Endothelial cell of umbilical vein (primary cell): ENCODE measurements around the gene MTMR11. TPM values are rescaled to one million over a fixed set of nuclear protein-coding genes. Genes with fewer than 3 reads are reported as not detected.

Experiments used
- BruUV-seq: library from RNA; stranded (reverse); fragments of 400-500 nt; replicated peaks from 2 replicates; lab custom pipeline; 2021; lab: Mats Ljungman, UMichigan
- CTCF ChIA-PET: fragments of 300-600, 350-600 bp; sonication (Branson Sonifier 250); formaldehyde crosslinking; loops from one replicate; lab custom pipeline; 2021; ENCODE audit warnings: antibody characterized with exemption, inconsistent platforms; lab: Charles Lee
- POLR2A ChIA-PET: fragments of 300-600, 350-600 bp; sonication (Branson Sonifier 250); formaldehyde crosslinking; loops from one replicate; lab custom pipeline; 2021; ENCODE audit warnings: antibody characterized with exemption, inconsistent platforms; lab: Charles Lee
- DNase-seq: peaks from one replicate; pipeline ENCODE4 v3.0.0-alpha.2; 2011; ENCODE audit warnings: low read depth, low spot score
- FAIRE-seq: peaks from 2 replicates; lab custom pipeline; 2011; peaks lifted over from hg19 to GRCh38; lab: Jason Lieb, UNC
- H2AFZ ChIP-seq: 2 replicates; pipeline ENCODE4 v1.6.0; 2012; ENCODE audit warnings: low read depth, low read length, control low read depth, inconsistent platforms
- H3K27ac ChIP-seq: 2 replicates; pipeline ENCODE4 v1.5.1; 2011; ENCODE audit warnings: low read depth, mild to moderate bottlenecking, control low read depth, low read length, moderate library complexity; ENCODE audit not compliant: insufficient read depth
- H3K27me3 ChIP-seq, 2 experiments: 2 replicates each; pipeline versions ENCODE4 v1.6.0 to v1.6.1; 2011; ENCODE audit warnings: low read length in 2 of 2, mixed read lengths in 1 of 2; ENCODE audit not compliant: control insufficient read depth in 2 of 2, insufficient read depth in 2 of 2
- H3K36me3 ChIP-seq, 2 experiments: 2 replicates in 1 of 2; 3 replicates in 1 of 2; pipeline ENCODE4 v1.5.1; 2011; ENCODE audit warnings: low read length in 2 of 2, mild to moderate bottlenecking in 1 of 2, moderate library complexity in 1 of 2; ENCODE audit not compliant: control insufficient read depth in 2 of 2, insufficient read depth in 2 of 2; ENCODE audit errors: extremely low read depth in 1 of 2
- H3K4me1 ChIP-seq: 3 replicates; pipeline ENCODE4 v1.5.1; 2011; ENCODE audit warnings: mild to moderate bottlenecking, low read length; ENCODE audit not compliant: control insufficient read depth, insufficient read depth; ENCODE audit errors: extremely low read depth
- H3K4me2 ChIP-seq: 2 replicates; pipeline ENCODE4 v1.6.1; 2011; ENCODE audit warnings: low read length, control low read depth, mixed read lengths; ENCODE audit not compliant: insufficient read depth
- H3K4me3 ChIP-seq, 3 experiments: fragments of 200-600 bp in 1 of 3; sonication (generic), shearing (Covaris generic) in 1 of 3; replicated peaks in 1 of 3; 2 replicates each; pipeline ENCODE4 v1.5.1; 2011 to 2016; ENCODE audit warnings: control low read depth in 3 of 3, low read length in 3 of 3, mild to moderate bottlenecking in 2 of 3, inconsistent platforms in 1 of 3, low read depth in 1 of 3, moderate library complexity in 1 of 3; ENCODE audit not compliant: insufficient read depth in 1 of 3
- H3K79me2 ChIP-seq: 2 replicates; pipeline ENCODE4 v1.6.0; 2012; ENCODE audit warnings: low read length, inconsistent platforms; ENCODE audit not compliant: control insufficient read depth, insufficient read depth
- H3K9ac ChIP-seq: replicated peaks from 2 replicates; pipeline ENCODE3; 2011; ENCODE audit warnings: low read length, control low read depth; ENCODE audit not compliant: insufficient read depth; ENCODE audit errors: extremely low read depth
- H3K9me1 ChIP-seq: replicated peaks from 3 replicates; pipeline ENCODE4 v1.6.0; 2011; ENCODE audit warnings: mild to moderate bottlenecking, low read length; ENCODE audit not compliant: control insufficient read depth, insufficient read depth; ENCODE audit errors: extremely low read depth
- H3K9me3 ChIP-seq: replicated peaks from 2 replicates; pipeline ENCODE4 v1.5.1; 2012; ENCODE audit warnings: low read length, inconsistent platforms; ENCODE audit not compliant: control insufficient read depth, insufficient read depth
- H4K20me1 ChIP-seq: replicated peaks from 2 replicates; pipeline ENCODE3; 2011; ENCODE audit warnings: mild to moderate bottlenecking, low read length; ENCODE audit not compliant: control insufficient read depth, insufficient read depth; ENCODE audit errors: extremely low read depth
- CTCF ChIP-seq, 2 donors: IDR thresholded peaks; 1 replicate in 1 of 2; 2 replicates in 1 of 2; pipeline ENCODE4 v1.5.1; 2011; ENCODE audit warnings: low read length in 2 of 2, mild to moderate bottlenecking in 2 of 2, moderate library complexity in 2 of 2, control low read depth in 1 of 2, inconsistent platforms in 1 of 2, low read depth in 1 of 2; ENCODE audit not compliant: insufficient read depth in 1 of 2; ENCODE audit errors: extremely low read depth in 1 of 2
- GATA2 ChIP-seq: IDR thresholded peaks from 2 replicates; pipeline ENCODE4 v1.7.0; 2011; ENCODE audit warnings: low read depth, mild to moderate bottlenecking, moderate library complexity, mixed read lengths, low read length; ENCODE audit not compliant: insufficient read length, insufficient read depth
- dilution Hi-C: fragments of 300-500 bp; cut with MboI; formaldehyde crosslinking; loops from one replicate; pipeline ENCODE4 v1.15.0; 2019; ENCODE audit warnings: low sequenced_read_pairs; ENCODE audit not compliant: extremely low pct_ligation_motif_present
- intact Hi-C: fragments of 100-400 bp; cut with micrococcal nuclease; formaldehyde crosslinking; loops from one replicate; pipeline ENCODE4 v1.10.0; 2022
- polyA plus RNA-seq, 4 experiments: library from polyadenylated mRNA; depleted of rRNA in 3 of 4; stranded (reverse) in 3 of 4; unstranded in 1 of 4; fragments of >200 nt; gene quantifications; 2 replicates each; pipeline versions ENCODE4 v1.2.1 to v1.2.3, GENCODE V29; 2011 to 2012; ENCODE audit warnings: missing spikeins in 1 of 4
- total RNA-seq: library from RNA; stranded (reverse); gene quantifications from 2 replicates; pipeline ENCODE4 v1.2.3, GENCODE V29; 2021

Gene MTMR11
- total and polyA plus RNA-seq, 2 donors (not counting 3 experiments of a cell fraction or from before 2014, with no cell fraction given) = 7.8 to 14.4 TPM

- FAIRE-seq (no peak), DNase-seq (no peak)
- H3K9me1 ChIP-seq = no peaks in the 10 kb centered on the region
- H4K20me1 ChIP-seq = no peaks in the 10 kb centered on the region
- dilution Hi-C loops = loop anchor here (25.0 kb wide), 1 partner anchor 148 kb away; no protein-coding TSS in a partner anchor
- CTCF ChIA-PET = interaction anchor here (1.0 to 4.1 kb wide), 8 partner anchors 13 to 298 kb away, joined by 3 to 38 read pairs (median 6); no protein-coding TSS in a partner anchor
- peak overlapping the region in 2 of 3 experiments; percentile 55 to 91 for H3K4me3 ChIP-seq
- peak overlapping the region; percentile 60 for H2AFZ ChIP-seq
- POLR2A ChIA-PET = interaction anchor here (1.6 to 3.6 kb wide), 4 partner anchors 11 to 298 kb away, joined by 4 to 13 read pairs (median 6); partner anchors contain the start of genes BOLA1 and MTMR11
- H3K4me1 ChIP-seq = peaks cover 16% of the 10 kb centered on the region
- BruUV-seq = no TSS peak
- peak overlapping the region; percentile 85 for H3K4me2 ChIP-seq
- H3K9me3 ChIP-seq = no peaks in the 10 kb centered on the region
- H3K27ac ChIP-seq = peak overlapping the region; percentile 97
- TF ChIP-seq CTCF (IDR thresholded peaks at IDR 0.05; ENCODE audit: extremely low read depth in 1 of 2, insufficient read depth in 1 of 2, low read depth in 1 of 2, low read length in 2 of 2) (no peak), GATA2 (no peak)
- H3K79me2 ChIP-seq = no peaks in the 10 kb centered on the region
- peak overlapping the region; percentile 99 for H3K9ac ChIP-seq
- no peaks in the 10 kb centered on the region for H3K36me3 ChIP-seq
- intact Hi-C loops = loop anchor here (1.0 to 2.0 kb wide), 8 partner anchors 10 to 298 kb away; partner anchors contain the start of genes BOLA1, SF3B4 and VPS45
- no peaks in the 10 kb centered on the region for H3K27me3 ChIP-seq
These were observed 47.7 kb downstream of the MTMR11 start for GRCh38 chr1:149888999-149889289.
